HG03025 (cell line): ENCODE measurements around the gene PDRG1.

Experiments
- ATAC-seq: cut with Tn5 transposase; IDR thresholded peaks from one replicate; pipeline ENCODE4 v1.9.1; 2021; ENCODE audit warnings: mild to moderate bottlenecking, moderate library complexity; ENCODE audit not compliant: unreplicated experiment, low FRiP score

PDRG1 gene

DNA sequence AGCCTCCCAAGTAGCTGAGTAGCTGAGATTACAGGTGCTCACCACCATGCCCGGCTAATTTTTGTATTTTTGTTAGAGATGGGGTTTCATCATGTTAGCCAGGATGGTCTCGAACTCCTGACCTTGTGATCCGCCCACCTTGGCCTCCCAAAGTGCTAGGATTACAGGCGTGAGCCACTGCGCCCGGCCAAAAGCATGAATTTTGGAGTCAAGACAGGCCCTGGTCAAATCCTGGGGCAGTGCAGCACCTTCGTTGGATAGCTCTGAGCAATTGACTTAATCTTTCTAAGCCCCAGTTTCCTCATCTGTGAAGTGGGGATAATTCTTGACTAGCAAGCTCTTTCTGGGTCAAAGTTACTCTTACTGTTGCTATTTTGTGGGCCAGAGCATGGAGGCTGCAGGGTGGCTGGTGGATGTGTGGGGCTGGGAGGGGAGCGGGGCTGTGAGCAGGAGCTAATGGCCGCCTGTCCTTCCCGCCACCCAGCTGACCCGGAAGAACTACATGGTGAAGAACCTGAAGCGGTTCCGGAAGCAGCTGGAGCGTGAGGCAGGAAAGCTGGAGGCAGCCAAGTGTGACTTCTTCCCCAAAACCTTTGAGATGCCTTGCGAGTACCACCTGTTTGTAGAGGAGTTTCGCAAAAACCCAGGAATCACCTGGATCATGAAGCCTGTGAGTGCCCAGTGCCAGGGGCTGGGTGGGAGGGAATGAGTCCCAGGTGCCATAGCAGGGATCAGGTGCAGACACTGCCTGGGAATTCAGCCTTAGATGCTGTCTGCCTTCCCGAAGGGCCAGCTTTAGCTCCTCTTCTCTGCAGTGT, 42.4 kb downstream of the PDRG1 start:
- ATAC-seq, result no peak

- ATAC-seq, result no peak
Observed at GRCh38 chr20:31908424-31908823, 43.4 kb downstream of the PDRG1 start.

DNA sequence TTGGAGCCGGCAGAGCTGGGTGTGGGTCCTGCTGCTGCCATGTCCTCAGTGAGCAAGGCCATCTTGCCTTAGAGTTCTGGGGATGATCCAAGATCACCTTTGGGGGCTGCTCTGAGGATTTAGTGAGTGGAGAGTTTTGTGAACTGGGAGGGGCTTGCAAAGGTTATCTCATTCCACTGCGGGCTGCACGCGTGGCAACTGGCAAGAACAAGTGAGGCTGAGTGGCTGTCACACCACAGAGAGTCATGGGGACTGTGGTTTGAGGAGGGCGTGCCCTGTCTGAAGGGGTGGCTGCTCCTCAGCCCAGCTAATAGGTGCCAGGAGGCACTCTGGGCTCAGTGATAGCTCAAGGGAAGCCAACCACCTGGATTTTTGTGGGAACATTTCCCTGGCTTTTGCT, 43.8 kb downstream of the PDRG1 start:
- no peak for ATAC-seq

DNA sequence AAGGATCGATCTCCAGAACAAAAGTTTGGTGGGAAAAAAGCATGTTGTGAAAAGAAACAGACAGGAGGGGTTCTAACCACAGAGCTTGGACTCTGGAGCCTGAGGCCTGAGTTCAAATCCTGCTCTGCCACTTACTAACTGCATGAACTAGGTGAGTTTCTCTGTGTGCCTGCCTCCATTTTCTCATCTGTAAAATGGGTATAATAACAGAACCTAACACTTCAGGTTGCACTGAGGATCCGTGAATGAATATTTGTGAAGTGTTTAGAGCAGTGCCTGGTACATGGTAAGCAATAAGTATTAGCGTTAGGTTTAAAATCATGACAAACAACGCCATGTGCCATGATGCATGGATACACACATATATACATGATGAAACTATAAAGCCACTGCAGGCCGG, 44.8 kb downstream of the PDRG1 start:
- no peak for ATAC-seq

DNA sequence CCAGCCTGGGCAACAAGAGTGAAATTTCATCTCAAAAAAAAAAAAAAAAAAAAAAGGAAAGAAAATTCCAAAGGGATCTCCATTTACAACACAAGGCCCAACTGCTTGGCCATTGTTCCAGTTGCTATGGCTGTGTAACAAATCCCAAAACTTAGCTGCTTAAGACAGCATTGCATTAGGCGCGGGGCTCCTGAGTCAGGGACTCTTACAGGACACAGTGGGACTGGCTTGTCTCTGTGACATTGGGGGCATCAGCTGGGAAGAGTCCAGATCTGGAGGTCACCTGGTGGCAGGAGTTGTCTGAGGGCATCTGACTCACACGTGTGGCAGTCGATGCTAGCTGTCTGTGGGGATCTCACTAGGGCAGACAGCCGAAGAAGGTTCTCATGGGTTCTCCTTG, 45.8 kb downstream of the PDRG1 start:
- ATAC-seq, result no peak

GRCh38 chr20:31903627-31904386, 48.0 kb downstream of the PDRG1 start:
- ATAC-seq, result no peak

DNA sequence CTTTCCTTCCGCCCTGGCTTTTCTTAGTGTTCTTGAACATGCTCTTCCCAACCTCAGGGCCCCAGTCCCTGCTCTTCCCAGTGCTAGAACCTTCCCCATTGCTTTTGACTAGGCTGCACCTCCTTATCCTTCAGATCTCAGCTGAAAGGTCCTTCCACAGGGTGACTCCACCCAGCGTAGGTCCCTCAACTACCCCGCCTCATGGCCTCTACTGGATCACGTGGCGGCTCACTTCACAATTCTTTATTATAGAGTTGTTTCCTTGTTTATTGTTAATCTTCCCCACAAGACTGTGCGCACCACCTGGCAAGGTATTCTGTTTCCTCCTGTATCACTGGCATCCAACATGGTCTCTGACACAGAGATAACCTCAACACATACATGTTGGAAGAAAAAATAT, 50.2 kb downstream of the PDRG1 start:
- ATAC-seq, result no peak

DNA sequence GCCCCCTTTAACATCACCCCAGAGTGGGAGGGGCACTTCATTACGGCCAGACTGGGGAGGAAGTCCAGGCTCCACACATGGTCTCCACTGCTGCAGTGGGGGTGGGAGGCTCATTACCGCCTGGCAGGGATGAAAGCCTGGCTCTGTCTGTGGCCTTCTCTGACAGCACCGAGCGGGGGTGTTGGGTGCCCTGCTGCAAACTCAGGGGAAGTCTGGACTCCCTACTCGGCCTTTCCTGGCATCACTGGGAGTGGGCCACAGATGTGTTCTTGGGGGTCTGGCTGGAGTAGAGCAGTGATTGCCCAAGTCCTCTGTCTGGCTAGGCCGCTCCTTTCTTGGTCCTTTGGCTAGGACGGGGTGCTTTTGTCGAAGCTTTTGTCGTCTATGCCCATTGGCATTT, 54.3 kb downstream of the PDRG1 start:
- ATAC-seq, result no peak

- no peak for ATAC-seq
Observed at GRCh38 chr20:31896049-31896448, 55.8 kb downstream of the PDRG1 start.

- peak; percentile 85 for ATAC-seq
Observed at GRCh38 chr20:31894980-31895675, 56.7 kb downstream of the PDRG1 start.
